GM18517 (cell line): ENCODE measurements around the gene XYLT2.
"Not testable (repeated sequence)": the region's sequence is repeated elsewhere in the genome, so short reads cannot be mapped to it uniquely, and the experiment has no call there.

Experiments used
- ATAC-seq: cut with Tn5 transposase; IDR thresholded peaks from one replicate; pipeline ENCODE4 v1.9.1; 2021; ENCODE audit warnings: mild to moderate bottlenecking, moderate library complexity; ENCODE audit not compliant: unreplicated experiment

XYLT2 gene

GRCh38 chr17:50319306-50320004, 26.5 kb upstream of the XYLT2 start:
- no peak for ATAC-seq

DNA sequence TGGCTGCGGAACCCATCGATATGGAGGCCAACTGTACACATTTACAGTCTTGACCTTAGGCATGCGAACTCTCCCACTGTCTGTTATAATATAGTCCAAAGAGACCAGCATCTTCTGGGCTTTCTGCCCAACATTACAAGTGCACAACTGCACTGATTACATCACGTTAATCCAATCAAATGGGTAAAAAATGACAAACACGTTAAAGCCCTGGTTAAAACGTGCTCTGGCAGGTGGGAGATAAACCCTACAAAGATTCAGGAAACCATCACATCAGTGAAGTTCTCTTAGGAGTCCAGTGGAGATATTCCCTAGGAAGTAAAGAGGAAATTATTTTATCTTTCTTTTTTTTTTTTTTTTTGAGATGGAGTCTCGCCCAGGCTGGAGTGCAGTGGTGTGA, 23.7 kb upstream of the XYLT2 start:
- no peak for ATAC-seq

GRCh38 chr17:50323060-50323459, 22.9 kb upstream of the XYLT2 start:
- ATAC-seq = no peak

DNA sequence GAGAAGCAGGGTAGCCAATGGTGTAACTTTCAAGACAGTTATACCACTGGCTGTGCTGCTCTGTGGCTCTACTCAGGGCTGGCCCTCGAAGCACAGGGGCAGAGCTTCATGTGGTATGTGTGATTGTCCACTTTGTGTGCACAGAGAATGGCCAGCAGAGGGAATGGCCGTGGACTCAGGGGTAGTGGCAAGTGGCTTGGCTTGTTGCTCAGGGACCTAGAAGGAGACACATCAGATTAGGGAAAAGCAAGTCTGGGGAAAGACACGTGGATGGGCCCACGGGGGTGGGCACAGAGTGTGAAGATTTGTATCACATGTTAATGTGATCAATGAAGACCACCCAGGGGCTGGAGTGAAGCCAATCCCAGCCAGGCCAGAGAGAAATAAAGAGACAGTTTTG, 20.0 kb upstream of the XYLT2 start:
- no peak for ATAC-seq

GRCh38 chr17:50326831-50327364, 19.0 kb upstream of the XYLT2 start:
- ATAC-seq = no peak

DNA sequence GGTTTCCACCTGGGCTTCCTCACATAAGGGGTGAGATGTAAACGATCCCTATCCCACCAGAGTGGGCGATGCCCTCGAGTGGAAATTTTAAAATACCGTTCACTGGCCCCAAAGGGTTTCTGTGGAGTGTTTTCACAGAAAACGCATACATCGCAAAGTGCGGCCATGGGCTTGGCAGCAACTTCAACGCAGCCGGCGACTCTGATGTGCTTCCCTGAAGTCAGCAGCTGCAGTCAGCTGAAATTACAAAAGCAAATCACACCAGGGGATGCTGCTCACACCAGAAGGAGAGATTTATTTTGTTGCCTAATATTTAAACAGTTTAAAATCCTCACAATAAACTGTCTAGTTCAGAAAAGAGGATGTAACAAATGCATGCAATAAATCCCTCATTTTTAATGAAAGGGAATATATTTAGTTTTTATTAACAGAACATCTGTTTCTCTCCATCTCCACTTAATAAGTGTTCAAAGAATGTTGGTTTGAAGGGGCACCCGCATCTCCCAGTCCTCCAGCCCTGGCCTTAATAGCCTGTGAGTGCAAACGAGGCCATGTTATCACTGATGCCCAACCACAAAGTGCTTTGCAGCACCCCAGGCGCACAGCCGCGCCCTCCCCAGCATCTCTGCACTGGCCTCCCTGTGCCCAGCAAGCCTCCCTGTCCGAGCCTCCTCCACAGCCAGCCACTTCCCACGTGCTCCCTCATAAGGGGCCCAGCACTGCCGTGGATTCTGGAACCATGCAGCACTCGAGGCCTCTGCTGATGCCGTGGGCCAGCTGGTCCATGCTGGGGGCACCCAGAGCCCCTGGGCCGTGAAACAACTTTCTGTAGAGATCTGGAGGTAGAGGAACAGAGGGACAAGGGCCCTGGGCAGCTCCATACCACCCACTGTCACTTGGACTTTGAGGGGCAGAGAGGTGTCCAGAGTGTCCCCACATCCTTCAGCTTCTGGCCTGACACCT, 17.3 kb upstream of the XYLT2 start:
- no peak for ATAC-seq

- no peak for ATAC-seq
Observed at GRCh38 chr17:50329716-50330115, 16.2 kb upstream of the XYLT2 start.

DNA sequence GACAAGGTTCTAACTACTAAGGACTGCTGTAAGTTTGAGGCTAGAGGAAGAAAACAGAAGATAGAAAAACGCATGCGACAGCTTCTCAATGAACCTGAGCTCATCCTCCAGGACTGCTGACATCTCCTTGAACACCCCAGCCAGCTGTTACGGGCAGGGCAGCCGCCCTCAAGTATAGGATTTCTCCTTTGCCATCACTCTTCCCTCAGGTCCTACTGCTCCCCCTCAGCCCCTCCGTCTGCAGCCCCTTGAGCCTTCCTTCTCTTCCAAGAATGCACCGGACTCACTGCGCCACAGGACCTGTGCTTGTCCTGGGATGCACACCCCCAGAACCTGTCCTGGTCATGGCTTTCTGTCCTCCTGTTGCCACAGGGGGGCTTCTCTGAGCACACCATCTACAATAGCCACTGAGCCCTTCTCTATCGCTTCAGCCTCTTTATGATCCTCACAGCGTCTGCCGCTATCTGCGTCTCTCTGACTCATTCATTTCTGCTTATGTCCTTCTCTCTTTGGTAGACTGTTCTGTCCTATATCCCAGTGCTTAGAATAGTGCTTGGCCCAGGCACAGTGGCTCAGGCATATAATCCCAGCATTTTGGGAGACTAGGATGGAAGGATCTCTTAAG, 15.7 kb upstream of the XYLT2 start:
- no peak for ATAC-seq

- ATAC-seq = no peak
Observed at GRCh38 chr17:50331085-50331791, 14.7 kb upstream of the XYLT2 start.

DNA sequence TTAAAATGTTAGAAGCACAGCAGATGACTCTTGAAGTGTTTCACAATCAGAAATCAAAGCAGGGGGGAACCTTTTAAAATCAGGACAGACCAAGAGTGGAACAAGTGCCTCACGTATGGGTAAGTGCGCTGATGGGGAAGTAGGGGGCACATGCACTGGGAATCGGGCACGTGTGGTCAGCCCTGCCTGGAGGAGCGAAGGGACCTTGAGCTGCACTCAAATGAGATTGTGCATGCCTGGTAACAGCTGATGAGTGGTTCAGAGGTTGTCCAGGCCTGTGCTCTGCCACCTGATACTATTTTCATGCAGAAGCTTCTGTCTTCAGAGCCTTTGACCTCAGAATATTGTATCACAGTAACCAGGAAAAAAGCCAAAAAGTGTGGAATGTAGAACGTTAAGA, 13.7 kb upstream of the XYLT2 start:
- ATAC-seq = no peak

GRCh38 chr17:50333291-50334057, 12.5 kb upstream of the XYLT2 start:
- not testable (repeated sequence) for ATAC-seq

- no peak for ATAC-seq
Observed at GRCh38 chr17:50337956-50338355, 8.0 kb upstream of the XYLT2 start.

GRCh38 chr17:50338645-50339044, 7.3 kb upstream of the XYLT2 start:
- ATAC-seq = no peak

DNA sequence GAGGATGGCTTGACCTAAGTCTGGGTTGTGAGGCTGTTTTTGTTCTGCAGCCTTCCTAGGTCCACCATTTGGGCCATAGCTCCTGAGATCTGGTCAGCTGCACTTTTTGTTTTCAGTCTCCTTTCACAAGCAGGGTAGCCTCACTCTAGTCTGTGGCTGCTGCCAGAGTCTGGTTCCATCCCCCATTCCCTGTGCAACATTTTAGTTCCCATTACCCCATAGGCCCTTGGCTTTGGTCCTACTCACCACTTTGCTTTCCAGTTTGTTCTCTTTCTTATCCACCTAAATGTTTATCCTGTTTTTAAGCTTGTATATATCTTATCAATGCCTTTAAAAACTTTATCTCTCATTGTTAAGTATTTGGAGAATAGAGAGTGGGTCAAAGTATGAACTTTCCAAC, 6.5 kb upstream of the XYLT2 start:
- no peak for ATAC-seq

DNA sequence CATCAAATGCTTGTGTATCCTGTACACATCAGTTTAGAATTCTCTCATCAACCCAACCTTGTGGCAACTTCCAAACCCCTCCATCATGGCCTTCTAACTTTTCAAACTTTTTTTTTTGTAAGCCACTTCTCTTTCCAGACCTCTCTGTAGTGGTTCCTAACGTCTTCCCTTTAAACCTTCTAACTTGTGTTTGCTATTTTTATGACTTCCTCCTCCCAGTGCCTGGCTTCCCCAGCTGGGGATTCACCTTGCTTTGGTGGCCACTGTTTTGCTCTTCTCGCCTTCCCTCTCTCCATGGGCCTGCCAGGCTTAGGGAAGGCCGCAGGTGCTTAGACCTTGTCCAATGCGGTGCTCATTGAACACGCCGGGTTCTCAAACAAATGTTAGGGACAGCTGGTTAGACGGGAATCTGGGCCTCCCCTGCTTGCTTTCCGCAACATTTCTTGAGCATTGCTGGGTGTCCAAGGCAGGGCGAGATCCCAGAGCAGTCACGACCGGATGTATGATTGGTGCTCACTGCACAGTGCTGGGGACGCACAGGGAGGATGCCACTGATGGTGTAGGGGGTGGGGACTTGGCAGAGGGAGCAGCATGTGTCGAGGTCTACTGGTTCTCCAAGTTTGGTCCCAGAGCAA, 1.1 kb upstream of the XYLT2 start:
- no peak for ATAC-seq

GRCh38 chr17:50346313-50347116, 589 bp downstream of the XYLT2 start:
- ATAC-seq = peak; percentile 52

- no peak for ATAC-seq
Observed at GRCh38 chr17:50347117-50347893, 1.4 kb downstream of the XYLT2 start.

GRCh38 chr17:50347894-50348291, 2.0 kb downstream of the XYLT2 start:
- no peak for ATAC-seq
